Ishikawa (cell line): ENCODE results near the gene ACY1.

ENCODE experiments used
- CEBPB ChIP-seq: IDR thresholded peaks from 2 replicates; pipeline ENCODE4 v1.6.1; 2012
- CREB1 ChIP-seq: IDR thresholded peaks from 2 replicates; pipeline ENCODE4 v1.6.1; 2012; ENCODE audit warnings: low read depth
- EGR1 ChIP-seq: IDR thresholded peaks from 2 replicates; pipeline ENCODE4 v1.6.1; 2012
- EP300 ChIP-seq: IDR thresholded peaks from 2 replicates; pipeline ENCODE4 v1.6.1; 2012; ENCODE audit warnings: borderline replicate concordance
- FOXM1 ChIP-seq: IDR thresholded peaks from 2 replicates; pipeline ENCODE4 v1.6.1; 2012; ENCODE audit warnings: low read depth, borderline replicate concordance
- NFIC ChIP-seq: IDR thresholded peaks from 2 replicates; pipeline ENCODE4 v1.6.1; 2012
- RAD21 ChIP-seq: IDR thresholded peaks from 2 replicates; pipeline ENCODE4 v1.6.1; 2012; ENCODE audit warnings: low read depth
- TAF1 ChIP-seq: IDR thresholded peaks from 2 replicates; pipeline ENCODE4 v1.6.1; 2012; ENCODE audit warnings: low read depth, mild to moderate bottlenecking
- TCF12 ChIP-seq: IDR thresholded peaks from 2 replicates; pipeline ENCODE4 v1.6.1; 2012; ENCODE audit warnings: low read depth
- TEAD4 ChIP-seq: IDR thresholded peaks from 2 replicates; pipeline ENCODE4 v1.6.1; 2012
- YY1 ChIP-seq: IDR thresholded peaks from 2 replicates; pipeline ENCODE4 v1.6.1; 2012; ENCODE audit warnings: low read depth
- ZBTB7A ChIP-seq: IDR thresholded peaks from 2 replicates; pipeline ENCODE4 v1.6.1; 2012; ENCODE audit warnings: low read depth
- TF ChIP-seq, protein P1 (sequence below): IDR thresholded peaks from 2 replicates; pipeline ENCODE4 v1.6.1; 2012
- TF ChIP-seq, protein P2 (sequence below): IDR thresholded peaks from 2 replicates; pipeline ENCODE4 v1.6.1; 2012; ENCODE audit warnings: low read depth, mild to moderate bottlenecking
- TF ChIP-seq, protein P3 (sequence below): IDR thresholded peaks from 2 replicates; pipeline ENCODE4 v1.6.1; 2012

Gene ACY1

DNA sequence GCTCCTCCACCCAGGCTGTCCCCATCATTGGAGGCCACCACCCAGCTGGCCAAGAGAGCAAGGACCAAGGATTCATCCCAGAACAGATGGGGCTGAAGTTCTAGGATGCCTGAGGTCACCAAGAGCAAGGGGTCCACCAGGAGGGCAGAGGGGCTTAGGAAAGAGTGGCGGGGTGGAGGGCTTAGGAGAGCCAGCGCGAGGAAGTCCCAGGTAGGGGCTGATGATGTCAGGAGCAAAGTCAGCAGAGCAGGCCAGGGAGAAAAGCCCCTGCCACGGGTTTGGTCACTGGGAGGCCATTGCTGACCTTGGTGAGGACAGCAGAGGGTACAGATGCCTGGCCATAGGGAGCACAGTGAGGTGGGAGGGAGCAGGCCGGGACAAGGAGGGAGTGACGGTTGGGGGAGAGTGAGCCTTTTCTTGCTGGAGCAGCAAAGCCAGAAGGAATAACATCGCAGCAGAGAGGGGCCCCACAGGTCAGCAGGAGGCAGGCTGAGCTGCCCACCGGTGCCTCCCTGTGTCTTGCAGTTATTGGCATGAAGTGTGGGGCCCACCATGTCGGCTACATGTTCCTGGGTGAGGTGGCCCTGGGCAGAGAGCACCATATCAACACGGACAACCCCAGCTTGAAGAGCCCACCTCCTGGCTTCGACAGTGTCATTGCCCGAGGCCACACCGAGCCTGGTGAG lies 36.0 kb upstream of the ACY1 start:
- TF ChIP-seq CEBPB (no peak), CREB1 (no peak), EGR1 (no peak), FOXM1 (no peak), RAD21 (no peak), TEAD4 (no peak), ZBTB7A (no peak), EP300 (no peak), TAF1 (no peak), NFIC (no peak), TCF12 (no peak), YY1 (no peak)
- TF ChIP-seq, protein P1, sequence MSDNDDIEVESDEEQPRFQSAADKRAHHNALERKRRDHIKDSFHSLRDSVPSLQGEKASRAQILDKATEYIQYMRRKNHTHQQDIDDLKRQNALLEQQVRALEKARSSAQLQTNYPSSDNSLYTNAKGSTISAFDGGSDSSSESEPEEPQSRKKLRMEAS: no peak
- TF ChIP-seq, protein P2, sequence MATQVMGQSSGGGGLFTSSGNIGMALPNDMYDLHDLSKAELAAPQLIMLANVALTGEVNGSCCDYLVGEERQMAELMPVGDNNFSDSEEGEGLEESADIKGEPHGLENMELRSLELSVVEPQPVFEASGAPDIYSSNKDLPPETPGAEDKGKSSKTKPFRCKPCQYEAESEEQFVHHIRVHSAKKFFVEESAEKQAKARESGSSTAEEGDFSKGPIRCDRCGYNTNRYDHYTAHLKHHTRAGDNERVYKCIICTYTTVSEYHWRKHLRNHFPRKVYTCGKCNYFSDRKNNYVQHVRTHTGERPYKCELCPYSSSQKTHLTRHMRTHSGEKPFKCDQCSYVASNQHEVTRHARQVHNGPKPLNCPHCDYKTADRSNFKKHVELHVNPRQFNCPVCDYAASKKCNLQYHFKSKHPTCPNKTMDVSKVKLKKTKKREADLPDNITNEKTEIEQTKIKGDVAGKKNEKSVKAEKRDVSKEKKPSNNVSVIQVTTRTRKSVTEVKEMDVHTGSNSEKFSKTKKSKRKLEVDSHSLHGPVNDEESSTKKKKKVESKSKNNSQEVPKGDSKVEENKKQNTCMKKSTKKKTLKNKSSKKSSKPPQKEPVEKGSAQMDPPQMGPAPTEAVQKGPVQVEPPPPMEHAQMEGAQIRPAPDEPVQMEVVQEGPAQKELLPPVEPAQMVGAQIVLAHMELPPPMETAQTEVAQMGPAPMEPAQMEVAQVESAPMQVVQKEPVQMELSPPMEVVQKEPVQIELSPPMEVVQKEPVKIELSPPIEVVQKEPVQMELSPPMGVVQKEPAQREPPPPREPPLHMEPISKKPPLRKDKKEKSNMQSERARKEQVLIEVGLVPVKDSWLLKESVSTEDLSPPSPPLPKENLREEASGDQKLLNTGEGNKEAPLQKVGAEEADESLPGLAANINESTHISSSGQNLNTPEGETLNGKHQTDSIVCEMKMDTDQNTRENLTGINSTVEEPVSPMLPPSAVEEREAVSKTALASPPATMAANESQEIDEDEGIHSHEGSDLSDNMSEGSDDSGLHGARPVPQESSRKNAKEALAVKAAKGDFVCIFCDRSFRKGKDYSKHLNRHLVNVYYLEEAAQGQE: no peak
- TF ChIP-seq, protein P3, sequence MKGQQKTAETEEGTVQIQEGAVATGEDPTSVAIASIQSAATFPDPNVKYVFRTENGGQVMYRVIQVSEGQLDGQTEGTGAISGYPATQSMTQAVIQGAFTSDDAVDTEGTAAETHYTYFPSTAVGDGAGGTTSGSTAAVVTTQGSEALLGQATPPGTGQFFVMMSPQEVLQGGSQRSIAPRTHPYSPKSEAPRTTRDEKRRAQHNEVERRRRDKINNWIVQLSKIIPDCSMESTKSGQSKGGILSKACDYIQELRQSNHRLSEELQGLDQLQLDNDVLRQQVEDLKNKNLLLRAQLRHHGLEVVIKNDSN: no peak

DNA sequence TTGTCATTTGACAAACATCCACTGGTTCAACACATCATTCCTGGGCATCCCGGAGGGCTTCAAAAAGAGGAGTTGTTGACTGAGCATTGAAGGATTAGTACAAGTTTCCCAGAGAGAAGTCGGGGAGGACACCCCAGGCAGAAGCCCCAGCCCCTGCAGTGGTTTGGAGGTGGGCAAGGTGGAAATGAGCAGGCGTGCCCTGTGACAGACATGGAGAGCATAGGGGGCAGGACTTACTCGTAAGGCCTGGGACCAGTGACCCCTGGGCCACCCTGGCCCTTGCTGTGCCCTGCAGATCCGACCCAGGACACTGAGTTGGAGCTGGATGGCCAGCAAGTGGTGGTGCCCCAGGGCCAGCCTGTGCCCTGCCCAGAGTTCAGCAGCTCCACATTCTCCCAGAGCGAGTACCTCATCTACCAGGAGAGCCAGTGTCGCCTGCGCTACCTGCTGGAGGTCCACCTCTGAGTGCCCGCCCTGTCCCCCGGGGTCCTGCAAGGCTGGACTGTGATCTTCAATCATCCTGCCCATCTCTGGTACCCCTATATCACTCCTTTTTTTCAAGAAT lies 35.2 kb upstream of the ACY1 start:
- no peak for TF ChIP-seq FOXM1
- TF ChIP-seq EP300: no peak
- TF ChIP-seq, protein P2: no peak
- no peak for TF ChIP-seq CREB1
- TF ChIP-seq ZBTB7A: no peak
- no peak for TF ChIP-seq TAF1
- TF ChIP-seq CEBPB: no peak
- TF ChIP-seq YY1: no peak
- no peak for TF ChIP-seq RAD21
- TF ChIP-seq NFIC: no peak

DNA sequence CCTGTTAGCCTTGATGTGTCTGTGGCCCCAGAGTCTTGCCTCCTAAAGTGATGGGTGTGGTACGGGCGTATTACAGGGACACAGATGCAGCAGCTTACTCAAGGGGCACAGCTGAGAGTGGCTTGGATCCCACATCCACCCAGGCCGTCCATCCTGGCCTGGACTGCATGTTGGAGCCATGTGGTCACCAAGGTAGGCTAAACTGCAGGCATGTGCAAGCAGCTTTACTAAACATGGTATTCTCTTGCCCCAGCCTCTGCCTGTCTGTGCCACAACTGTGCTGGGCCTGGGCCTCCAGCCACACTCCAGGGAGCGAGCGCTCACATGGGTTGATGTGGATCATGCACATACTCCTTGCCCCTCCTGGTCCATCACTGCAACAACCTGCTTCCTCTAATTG lies 34.2 kb upstream of the ACY1 start:
- TF ChIP-seq, protein P3: no peak
- TF ChIP-seq TAF1 (no peak), CEBPB (no peak), ZBTB7A (no peak), EP300 (no peak), FOXM1 (no peak), TEAD4 (no peak), NFIC (no peak)
- TF ChIP-seq, protein P1: no peak

DNA sequence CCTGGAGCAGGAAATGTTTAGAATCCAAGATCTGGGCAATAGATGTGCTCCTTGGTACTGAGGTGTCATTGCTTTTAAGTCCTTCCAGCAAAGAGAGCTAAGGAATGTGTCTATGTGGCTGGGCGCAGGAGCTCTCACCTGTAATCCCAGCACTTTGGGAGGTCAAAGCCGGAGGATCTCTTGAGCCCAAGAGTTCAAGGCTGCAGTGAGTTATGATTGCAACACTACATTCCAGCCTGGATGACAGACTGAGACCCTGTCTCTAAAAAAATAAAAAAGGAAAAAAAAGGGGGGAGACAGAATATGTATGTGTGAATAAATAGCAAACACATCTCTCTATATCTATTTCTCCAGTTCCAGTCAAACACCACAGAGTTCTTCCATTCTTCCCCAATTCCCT lies 32.4 kb upstream of the ACY1 start:
- TF ChIP-seq, protein P3: no peak
- TF ChIP-seq, protein P1: no peak
- TF ChIP-seq, protein P2: no peak
